A673 (cell line): ENCODE results near the gene NDC80.

ENCODE experiments used
- CTCF ChIP-seq: fragments of 300-800, 200-600 bp; sonication (generic); conservative IDR thresholded peaks from 2 replicates; pipeline ENCODE4 v1.5.1; 2017; ENCODE audit warnings: low read depth, mild to moderate bottlenecking, antibody characterized with exemption, low read length, moderate library complexity, mixed read lengths
- EZH2 ChIP-seq: fragments of 200-600 bp; sonication (generic); IDR thresholded peaks from 2 replicates; pipeline ENCODE4 v1.6.1; 2017; ENCODE audit warnings: borderline replicate concordance, low read depth, mild to moderate bottlenecking, mixed read lengths, antibody characterized with exemption, low read length; ENCODE audit not compliant: poor library complexity, severe bottlenecking

GRCh38 chr18:2535419-2535910 is 35.9 kb upstream of the NDC80 start:
- no peak for TF ChIP-seq CTCF
- no peak for TF ChIP-seq EZH2
